ACC112 (cell line): ENCODE results near the gene SPC24.
A peak's percentile ranks its signal among the peaks of the same experiment; 100 is the strongest.
"Not testable (repeated sequence)": the region's sequence is repeated elsewhere in the genome, so short reads cannot be mapped to it uniquely, and the experiment has no call there.

Experiments used
- H2AFZ ChIP-seq: fragments of 200-600 bp; sonication (generic); one replicate; pipeline ENCODE4 v1.6.0; 2017; ENCODE audit warnings: antibody characterized with exemption, low read length; ENCODE audit not compliant: unreplicated experiment
- H3K27ac ChIP-seq: fragments of 200-600 bp; sonication (generic); 2 replicates; pipeline ENCODE4 v1.5.1; 2014; ENCODE audit warnings: low read depth, mild to moderate bottlenecking, antibody characterized with exemption, low read length, moderate library complexity
- H3K27me3 ChIP-seq: fragments of 200-600 bp; sonication (generic); 2 replicates; pipeline ENCODE4 v1.6.1; 2014; ENCODE audit warnings: mild to moderate bottlenecking, antibody characterized with exemption, low read length, moderate library complexity, mixed read lengths; ENCODE audit not compliant: insufficient read depth
- H3K36me3 ChIP-seq: fragments of 200-600 bp; sonication (generic); 2 replicates; pipeline ENCODE4 v1.6.1; 2016; ENCODE audit warnings: mild to moderate bottlenecking, antibody characterized with exemption, low read length, moderate library complexity, mixed read lengths; ENCODE audit not compliant: insufficient read depth
- H3K4me1 ChIP-seq: fragments of 200-600 bp; sonication (generic); one replicate; pipeline ENCODE4 v1.6.1; 2016; ENCODE audit warnings: low read length, mixed read lengths; ENCODE audit not compliant: insufficient read depth, unreplicated experiment, control insufficient read depth
- H3K4me3 ChIP-seq: fragments of 200-600 bp; sonication (generic); 2 replicates; pipeline ENCODE4 v1.5.1; 2014; ENCODE audit warnings: mild to moderate bottlenecking, low read depth, low read length
- H3K79me2 ChIP-seq: fragments of 200-600 bp; sonication (generic); one replicate; pipeline ENCODE4 v1.6.0; 2016; ENCODE audit warnings: low read length; ENCODE audit not compliant: control insufficient read depth, unreplicated experiment, insufficient read depth

SPC24 gene

DNA sequence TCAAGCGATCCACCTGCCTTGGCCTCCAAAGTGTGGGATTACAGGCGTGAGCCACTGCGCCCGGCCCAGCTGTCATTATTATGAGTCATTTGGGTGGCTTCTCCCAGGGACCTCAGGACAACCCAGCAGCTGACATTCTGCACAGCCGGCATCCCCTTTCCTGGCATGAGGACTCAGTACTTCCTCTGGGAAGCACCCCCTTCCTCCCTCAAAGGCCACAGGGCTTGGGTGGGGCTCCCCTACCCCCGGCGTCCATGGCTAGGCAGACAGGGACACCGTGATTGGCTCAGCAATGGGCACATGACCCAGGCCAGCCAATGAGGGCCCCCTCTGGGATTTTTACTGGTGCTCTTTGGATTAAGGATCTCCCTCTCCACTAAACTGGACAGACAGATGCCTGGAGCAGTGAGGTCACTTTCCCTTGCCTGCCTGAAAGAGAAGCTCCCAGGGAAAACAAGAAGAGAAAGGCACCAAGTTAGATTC, 35.7 kb upstream of the SPC24 start:
- Histone ChIP-seq H3K27me3 (no peaks in the 10 kb centered on the region), H3K79me2 (peaks cover 54% of the 10 kb centered on the region), H2AFZ (no peak overlapping the region), H3K27ac (no peak overlapping the region; the same call in 1 of the 2 replicates), H3K36me3 (peaks cover 25% of the 10 kb centered on the region), H3K4me3 (0 out of 2 replicates have a peak overlapping the region, but pooled peaks have one; percentile 25), H3K4me1 (peaks cover 21% of the 10 kb centered on the region)

DNA sequence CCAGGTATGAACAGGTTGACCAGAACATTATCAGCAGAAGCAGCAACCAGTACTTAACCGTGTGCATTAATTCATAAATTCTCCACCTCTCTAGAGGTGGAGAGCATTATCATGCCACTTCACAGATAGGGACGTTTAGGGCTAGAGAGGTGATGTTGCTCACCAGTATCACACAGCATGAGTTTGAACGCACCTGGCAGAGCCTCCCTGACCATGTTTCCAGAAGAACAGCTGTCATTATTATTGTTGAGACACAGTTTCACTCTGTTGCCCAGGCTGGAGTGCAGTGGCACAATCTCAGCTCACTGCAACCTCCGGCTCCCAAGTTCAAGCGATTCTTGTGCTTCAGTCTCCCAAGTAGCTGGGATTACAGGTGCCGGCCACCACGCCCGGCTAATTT, 34.9 kb upstream of the SPC24 start:
- Histone ChIP-seq H3K27me3 (no peaks in the 10 kb centered on the region), H3K4me1 (peaks cover 18% of the 10 kb centered on the region), H3K36me3 (peaks cover 28% of the 10 kb centered on the region)

DNA sequence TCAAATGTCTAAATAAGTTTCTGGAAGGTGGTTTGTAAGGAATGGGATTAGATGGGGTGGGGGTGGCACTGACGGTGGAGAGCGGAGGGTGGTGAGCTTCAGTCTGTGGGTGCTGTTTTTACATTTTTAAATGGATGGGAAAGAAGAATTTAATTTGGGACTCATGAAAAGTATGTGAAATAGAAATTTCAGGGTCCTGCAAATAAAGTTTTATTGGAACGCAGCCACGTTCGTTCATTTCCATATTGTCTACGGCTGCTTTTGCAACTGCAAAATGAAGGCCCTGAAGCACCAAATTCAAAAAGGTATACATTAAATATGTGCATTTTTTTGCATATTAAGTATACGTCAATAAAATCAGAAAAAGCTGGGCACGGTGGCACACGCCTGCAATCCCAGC, 31.9 kb upstream of the SPC24 start:
- H3K4me3 ChIP-seq = no peak overlapping the region
- no peak overlapping the region for H2AFZ ChIP-seq
- no peaks in the 10 kb centered on the region for H3K27me3 ChIP-seq
- H3K79me2 ChIP-seq = peaks cover 28% of the 10 kb centered on the region
- peaks cover 23% of the 10 kb centered on the region for H3K36me3 ChIP-seq
- H3K27ac ChIP-seq = no peak overlapping the region
- H3K4me1 ChIP-seq = peaks cover 16% of the 10 kb centered on the region

More for the DNA sequence above, 34.9 kb upstream of the SPC24 start:
- H3K4me3 ChIP-seq = no peak overlapping the region
- H2AFZ ChIP-seq = no peak overlapping the region
- H3K27ac ChIP-seq = peak overlapping the region; percentile 54; the same call in 1 of the 2 replicates
- peaks cover 49% of the 10 kb centered on the region for H3K79me2 ChIP-seq

DNA sequence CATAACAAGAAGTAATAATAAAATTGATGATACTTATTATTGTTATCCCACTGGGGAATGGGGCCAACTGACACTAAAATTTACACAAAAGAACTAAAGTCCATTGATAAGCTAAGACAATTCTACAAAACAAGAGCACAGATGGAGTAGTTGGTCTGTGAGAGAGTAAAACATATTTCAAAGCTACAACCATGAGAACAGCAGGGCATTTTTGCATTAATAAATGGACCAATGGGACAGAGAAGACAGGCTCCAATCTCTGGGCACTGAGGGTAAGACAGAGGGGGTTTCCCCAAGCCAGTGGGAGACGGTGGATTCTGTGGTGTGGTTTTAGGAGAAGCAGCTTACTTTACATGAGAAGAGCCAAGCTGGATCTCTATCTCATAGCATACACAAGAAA, 27.4 kb upstream of the SPC24 start:
- H3K27ac ChIP-seq = no peak overlapping the region
- H3K36me3 ChIP-seq = peaks cover 15% of the 10 kb centered on the region
- H3K4me1 ChIP-seq = peaks cover 20% of the 10 kb centered on the region
- H3K4me3 ChIP-seq = no peak overlapping the region
- H3K79me2 ChIP-seq = peaks cover 24% of the 10 kb centered on the region
- no peak overlapping the region for H2AFZ ChIP-seq
- no peaks in the 10 kb centered on the region for H3K27me3 ChIP-seq

DNA sequence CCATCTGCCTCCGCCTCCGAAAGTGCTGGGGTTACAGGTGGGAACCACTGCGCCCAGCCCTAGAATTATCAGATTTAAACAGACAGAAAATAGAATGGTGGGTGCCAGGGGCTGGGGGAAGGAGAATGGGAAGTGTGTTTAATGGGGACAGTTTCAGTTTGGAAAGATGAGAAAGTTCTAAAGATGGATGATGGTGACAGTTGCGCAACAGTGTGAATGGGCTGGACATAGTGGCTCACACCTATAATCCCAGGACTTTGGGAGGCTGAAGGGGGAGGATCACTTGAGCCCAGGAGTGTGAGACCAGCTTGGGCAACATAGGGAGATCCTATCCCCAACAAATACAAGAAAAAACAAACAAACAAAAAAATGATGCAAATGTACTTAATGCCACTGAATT, 25.9 kb upstream of the SPC24 start:
- Histone ChIP-seq H2AFZ (no peak overlapping the region), H3K27me3 (no peaks in the 10 kb centered on the region), H3K27ac (no peak overlapping the region), H3K4me3 (no peak overlapping the region), H3K4me1 (peaks cover 20% of the 10 kb centered on the region), H3K79me2 (peaks cover 15% of the 10 kb centered on the region), H3K36me3 (peaks cover 12% of the 10 kb centered on the region)

DNA sequence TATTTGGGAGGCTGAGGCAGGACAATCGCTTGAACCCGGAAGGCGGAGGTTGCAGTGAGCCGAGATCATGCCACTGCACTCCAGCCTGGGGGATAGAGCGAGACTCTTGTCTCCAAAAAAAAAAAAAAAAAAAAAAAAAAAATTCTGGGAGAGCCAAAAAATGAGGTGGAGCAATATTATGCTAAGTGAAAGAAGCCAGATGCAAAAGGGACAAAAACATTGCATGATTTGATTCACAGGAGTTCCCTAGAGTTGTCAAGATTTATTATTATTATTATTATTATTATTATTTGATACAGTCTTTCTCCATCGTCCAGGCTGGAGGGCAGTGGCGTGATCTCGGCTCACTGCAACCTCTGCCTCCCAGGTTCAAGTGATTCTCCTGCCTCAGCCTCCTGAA, 25.4 kb upstream of the SPC24 start:
- Histone ChIP-seq H3K36me3 (peaks cover 12% of the 10 kb centered on the region), H3K4me1 (peaks cover 20% of the 10 kb centered on the region), H3K79me2 (peaks cover 15% of the 10 kb centered on the region)
- H2AFZ ChIP-seq, H3K27me3 ChIP-seq, H3K27ac ChIP-seq, H3K4me3 ChIP-seq: not testable (repeated sequence)

DNA sequence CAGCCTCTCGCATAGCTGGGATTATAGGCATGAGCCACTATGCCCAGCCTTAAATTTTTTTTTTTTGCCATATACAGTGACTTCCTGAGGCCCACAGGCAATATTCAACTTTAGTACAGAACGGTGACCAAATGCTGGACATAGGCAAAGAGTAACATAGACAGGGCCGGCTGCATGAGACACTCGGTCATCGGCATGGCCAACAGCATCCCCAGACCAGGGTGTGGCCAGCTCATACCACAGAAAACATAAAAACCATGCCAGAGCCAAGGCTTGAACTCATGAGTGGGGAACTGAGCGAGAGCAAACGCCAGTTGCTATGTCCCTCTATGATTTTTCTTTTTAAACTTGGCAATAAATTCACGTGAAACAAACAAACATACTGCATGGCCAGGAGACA, 24.8 kb upstream of the SPC24 start:
- Histone ChIP-seq H2AFZ (no peak overlapping the region), H3K79me2 (peaks cover 15% of the 10 kb centered on the region), H3K4me3 (no peak overlapping the region), H3K4me1 (peaks cover 20% of the 10 kb centered on the region), H3K27me3 (no peaks in the 10 kb centered on the region), H3K27ac (peak overlapping the region; percentile 7; the same call in 1 of the 2 replicates), H3K36me3 (peaks cover 9% of the 10 kb centered on the region)

DNA sequence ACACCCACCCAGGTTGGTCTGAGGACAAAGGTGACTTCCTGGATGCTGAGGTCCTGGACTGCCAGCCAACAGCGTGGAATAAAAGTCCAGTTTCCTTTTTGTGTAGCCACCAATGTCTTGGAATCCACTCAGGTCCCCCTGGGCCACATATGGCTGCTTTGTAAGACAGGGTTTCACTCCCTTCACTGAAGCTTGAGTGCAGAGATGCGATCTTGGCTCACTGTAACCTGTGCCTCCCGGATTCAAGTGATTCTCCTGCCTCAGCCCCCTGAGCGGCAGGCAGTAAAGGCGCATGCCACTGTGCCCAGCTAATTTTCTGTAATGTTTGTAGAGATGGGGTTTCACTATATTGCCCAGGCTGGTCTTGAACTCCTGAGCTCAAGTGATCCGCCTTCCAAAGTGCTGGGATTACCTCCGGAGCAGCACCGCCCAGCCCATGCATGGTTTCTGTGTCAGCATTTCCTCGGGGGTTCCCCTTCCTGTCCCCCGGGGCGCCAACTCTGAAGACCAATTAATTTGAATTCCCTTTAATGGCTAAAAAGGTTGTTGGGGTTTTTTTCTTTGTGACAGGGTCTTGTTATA, 24.2 kb upstream of the SPC24 start:
- Histone ChIP-seq H2AFZ (no peak overlapping the region), H3K4me3 (no peak overlapping the region), H3K79me2 (peaks cover 15% of the 10 kb centered on the region), H3K36me3 (peaks cover 9% of the 10 kb centered on the region), H3K4me1 (peaks cover 20% of the 10 kb centered on the region), H3K27ac (peak overlapping the region; percentile 8; the same call in 1 of the 2 replicates), H3K27me3 (no peaks in the 10 kb centered on the region)

DNA sequence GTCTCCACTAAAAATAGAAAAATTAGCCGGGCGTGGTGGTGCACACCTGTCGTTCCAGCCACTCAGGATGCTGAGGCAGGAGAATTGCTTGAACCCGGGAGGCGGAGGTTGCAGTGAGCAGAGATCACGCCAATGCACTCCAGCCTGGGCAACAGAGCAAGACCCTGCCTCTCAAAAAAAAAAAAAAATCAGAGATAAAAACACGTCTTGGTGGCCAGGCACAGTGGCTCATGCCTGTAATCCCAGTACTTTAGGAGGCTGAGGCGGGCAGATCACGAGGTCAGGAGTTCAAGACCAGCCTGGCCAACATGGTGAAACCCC, 23.5 kb upstream of the SPC24 start:
- H3K27ac ChIP-seq = peak overlapping the region; percentile 58; the same call in 1 of the 2 replicates
- H3K36me3 ChIP-seq, H3K4me3 ChIP-seq, H2AFZ ChIP-seq, H3K27me3 ChIP-seq: not testable (repeated sequence)
- peaks cover 15% of the 10 kb centered on the region for H3K79me2 ChIP-seq
- peaks cover 20% of the 10 kb centered on the region for H3K4me1 ChIP-seq

DNA sequence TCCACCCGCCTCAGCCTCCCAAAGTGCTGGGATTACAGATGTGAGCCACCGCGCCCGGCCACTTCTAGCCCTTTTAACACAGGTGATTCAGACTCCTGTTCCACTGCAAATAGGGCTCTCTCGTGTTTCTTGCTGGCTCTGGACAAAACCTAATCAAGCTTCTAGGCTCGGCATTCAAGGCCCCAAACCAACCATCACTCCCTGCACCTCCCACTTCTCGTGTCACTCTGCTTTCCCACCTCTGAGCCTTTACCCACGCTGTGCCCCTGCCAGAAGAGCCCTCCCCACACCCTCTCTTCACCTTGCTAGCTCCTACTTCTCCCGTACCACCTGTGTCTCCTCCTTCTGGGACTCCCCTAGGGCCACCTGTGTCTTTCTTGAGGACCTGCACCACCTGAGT, 22.0 kb upstream of the SPC24 start:
- peaks cover 20% of the 10 kb centered on the region for H3K4me1 ChIP-seq
- peaks cover 9% of the 10 kb centered on the region for H3K79me2 ChIP-seq
- no peak overlapping the region for H3K27ac ChIP-seq
- peaks cover 6% of the 10 kb centered on the region for H3K36me3 ChIP-seq
- H3K4me3 ChIP-seq = no peak overlapping the region
- H3K27me3 ChIP-seq = no peaks in the 10 kb centered on the region
- H2AFZ ChIP-seq = no peak overlapping the region

DNA sequence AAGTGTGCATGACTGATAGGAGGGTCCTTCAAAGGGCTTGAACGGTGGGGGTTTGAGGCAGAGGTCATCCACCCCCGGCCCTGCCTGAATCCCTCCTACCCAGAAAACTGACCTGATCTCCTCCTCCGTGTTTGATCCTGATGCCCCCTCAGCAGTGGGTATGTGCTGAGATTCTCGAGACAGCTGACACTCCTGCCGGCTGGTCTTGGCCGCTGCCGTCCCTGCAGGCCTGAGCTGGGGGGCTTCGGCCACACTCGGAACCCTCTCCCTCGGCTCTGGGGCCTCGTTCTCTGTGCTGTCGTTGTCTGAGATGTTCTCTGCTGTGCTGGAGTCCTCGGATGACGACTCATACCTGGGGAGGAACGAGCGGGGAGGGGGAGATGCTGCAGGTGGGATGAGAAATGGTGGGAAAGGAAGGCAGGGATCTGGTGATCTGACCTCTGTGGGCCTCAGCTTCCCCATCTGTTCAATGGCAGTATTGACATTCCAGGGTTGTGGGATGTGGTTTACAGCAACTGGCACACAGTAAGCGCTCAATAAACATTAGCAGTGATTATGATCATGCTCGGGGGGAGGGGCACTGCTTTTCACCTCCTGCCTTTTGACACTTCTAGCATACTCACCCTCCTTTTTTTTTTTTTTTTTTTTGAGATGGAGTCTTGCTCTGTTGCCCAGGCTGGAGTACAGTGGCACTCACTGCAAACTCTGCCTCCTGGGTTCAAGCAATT, 21.0 kb upstream of the SPC24 start:
- Histone ChIP-seq H3K27ac (no peak overlapping the region), H3K27me3 (no peaks in the 10 kb centered on the region), H3K79me2 (peaks cover 9% of the 10 kb centered on the region), H3K4me3 (no peak overlapping the region), H3K4me1 (peaks cover 20% of the 10 kb centered on the region), H2AFZ (no peak overlapping the region), H3K36me3 (peaks cover 6% of the 10 kb centered on the region)
